Loucy (cell line): ENCODE data around the gene GNA15.

Source experiments
- EZH2phosphoT487 ChIP-seq: fragments of 200-600 bp; IDR thresholded peaks from 2 replicates; pipeline ENCODE4 v1.6.1; 2018; ENCODE audit warnings: antibody characterized with exemption, mild to moderate bottlenecking, moderate library complexity, borderline replicate concordance
- TF ChIP-seq, protein P1 (sequence below): fragments of 200-600 bp; sonication (generic); conservative IDR thresholded peaks from 2 replicates; pipeline ENCODE4 v1.5.1; 2014; ENCODE audit warnings: mild to moderate bottlenecking, antibody characterized with exemption, low read length

DNA sequence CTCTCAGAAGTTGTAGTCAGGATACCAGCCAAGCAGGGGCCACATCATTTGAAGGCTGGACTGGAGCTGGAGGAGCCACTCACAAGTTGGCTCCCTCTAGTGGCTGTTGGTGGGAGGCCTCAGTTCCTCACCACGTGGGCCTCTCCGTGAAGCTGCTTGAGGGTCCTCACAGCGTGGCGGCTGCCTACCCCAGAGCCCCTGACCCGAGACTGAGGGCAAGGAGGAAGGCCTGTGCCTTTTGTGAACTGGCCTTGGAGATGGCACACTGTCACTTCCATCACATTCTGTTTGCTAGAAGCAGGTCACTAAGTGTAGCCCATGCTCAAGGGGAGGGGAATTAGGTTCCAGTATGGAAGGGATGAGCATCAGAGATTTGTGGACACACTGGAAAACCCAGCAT, 27.1 kb upstream of the GNA15 start:
- TF ChIP-seq, protein P1, sequence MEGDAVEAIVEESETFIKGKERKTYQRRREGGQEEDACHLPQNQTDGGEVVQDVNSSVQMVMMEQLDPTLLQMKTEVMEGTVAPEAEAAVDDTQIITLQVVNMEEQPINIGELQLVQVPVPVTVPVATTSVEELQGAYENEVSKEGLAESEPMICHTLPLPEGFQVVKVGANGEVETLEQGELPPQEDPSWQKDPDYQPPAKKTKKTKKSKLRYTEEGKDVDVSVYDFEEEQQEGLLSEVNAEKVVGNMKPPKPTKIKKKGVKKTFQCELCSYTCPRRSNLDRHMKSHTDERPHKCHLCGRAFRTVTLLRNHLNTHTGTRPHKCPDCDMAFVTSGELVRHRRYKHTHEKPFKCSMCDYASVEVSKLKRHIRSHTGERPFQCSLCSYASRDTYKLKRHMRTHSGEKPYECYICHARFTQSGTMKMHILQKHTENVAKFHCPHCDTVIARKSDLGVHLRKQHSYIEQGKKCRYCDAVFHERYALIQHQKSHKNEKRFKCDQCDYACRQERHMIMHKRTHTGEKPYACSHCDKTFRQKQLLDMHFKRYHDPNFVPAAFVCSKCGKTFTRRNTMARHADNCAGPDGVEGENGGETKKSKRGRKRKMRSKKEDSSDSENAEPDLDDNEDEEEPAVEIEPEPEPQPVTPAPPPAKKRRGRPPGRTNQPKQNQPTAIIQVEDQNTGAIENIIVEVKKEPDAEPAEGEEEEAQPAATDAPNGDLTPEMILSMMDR = peak; percentile 90
- TF ChIP-seq EZH2phosphoT487 = no peak
